HepG2 (cell line): ENCODE measurements around the gene ANKRD13D. TPM values are rescaled to one million over a fixed set of nuclear protein-coding genes. Genes with fewer than 3 reads are reported as not detected.

Source experiments
- AFF4 ChIP-seq: sonication (generic); formaldehyde crosslinking; IDR thresholded peaks from 2 replicates; pipeline ENCODE4 v1.4.0; 2020; ENCODE audit warnings: missing genetic modification reagents
- CEBPZ ChIP-seq: IDR thresholded peaks from 2 replicates; pipeline ENCODE4 v1.6.1; 2012; ENCODE audit warnings: low read length, improper control_type of control experiment
- CENPT ChIP-seq: sonication (generic); formaldehyde crosslinking; IDR thresholded peaks from 2 replicates; pipeline ENCODE4 v1.8.0; 2022; ENCODE audit warnings: low read depth, mild to moderate bottlenecking, moderate library complexity, missing genetic modification reagents
- HINFP ChIP-seq: sonication (generic); formaldehyde crosslinking; IDR thresholded peaks from 2 replicates; pipeline ENCODE4 v1.4.0; 2020; ENCODE audit warnings: low read depth, mild to moderate bottlenecking, missing genetic modification reagents
- HMGXB3 ChIP-seq: sonication (generic); formaldehyde crosslinking; IDR thresholded peaks from 2 replicates; pipeline ENCODE4 v1.4.0; 2020; ENCODE audit warnings: missing genetic modification reagents, borderline replicate concordance
- MEF2D ChIP-seq: sonication (generic); formaldehyde crosslinking; IDR thresholded peaks from 2 replicates; pipeline ENCODE4 v1.5.1; 2020; ENCODE audit warnings: mild to moderate bottlenecking, missing genetic modification reagents
- RFXAP ChIP-seq: sonication (generic); formaldehyde crosslinking; IDR thresholded peaks from 2 replicates; pipeline ENCODE4 v1.4.0; 2020; ENCODE audit warnings: missing genetic modification reagents, borderline replicate concordance
- SKIL ChIP-seq: sonication (generic); formaldehyde crosslinking; IDR thresholded peaks from 2 replicates; pipeline ENCODE4 v1.8.0; 2022; ENCODE audit warnings: missing genetic modification reagents, mild to moderate bottlenecking, moderate library complexity, borderline replicate concordance
- SRSF4 ChIP-seq: fragments of 200-400 bp; formaldehyde crosslinking; IDR thresholded peaks from one replicate; pipeline ENCODE4 v1.6.1; 2018; ENCODE audit warnings: mild to moderate bottlenecking, low read depth, low read length, moderate library complexity; ENCODE audit not compliant: poor library complexity, severe bottlenecking
- TCF7 ChIP-seq: sonication (generic); IDR thresholded peaks from 2 replicates; pipeline ENCODE4 v1.6.1; 2016; ENCODE audit warnings: antibody characterized with exemption, low read depth
- ZNF451 ChIP-seq: sonication (generic); formaldehyde crosslinking; IDR thresholded peaks from 2 replicates; pipeline ENCODE4 v1.5.0; 2020; ENCODE audit warnings: mild to moderate bottlenecking, missing genetic modification reagents
- polyA plus RNA-seq, 8 experiments: library from polyadenylated mRNA; depleted of rRNA in 3 of 8; stranded (reverse) in 7 of 8; unstranded in 1 of 8; fragments of >200 nt; fragmentation: Illumina TruSeq in 4 of 8; extraction: Trizol in 4 of 8; gene quantifications; 2 replicates each; pipeline versions ENCODE4 v1.2.1 to v1.2.3, GENCODE V29; 2011 to 2016; ENCODE audit warnings: low read depth in 4 of 8, missing spikeins in 1 of 8, mixed read lengths in 1 of 8; ENCODE audit not compliant: insufficient read depth in 1 of 8
- total RNA-seq, 5 experiments: library from RNA; depleted of rRNA; stranded (reverse); fragments of >200 nt; fragmentation: Illumina TruSeq; extraction: Trizol; gene quantifications; 2 replicates each; pipeline ENCODE4 v1.2.3, GENCODE V29; 2016; ENCODE audit warnings: low read depth in 1 of 5

Gene ANKRD13D
- total and polyA plus RNA-seq, 2 of the 13 experiments (the other 11 are each of a cell fraction or from before 2014, with no cell fraction given): 18.6 to 27.3 TPM

GRCh38 chr11:67288452-67289225, 464 bp upstream of the ANKRD13D start (continued):
- TF ChIP-seq HMGXB3 (no peak), MEF2D (no peak), AFF4 (CRISPR knock-in tag) (peak; percentile 49; the same call in 1 of the 2 replicates), SKIL (peak; percentile 26; the same call in 1 of the 2 replicates), CEBPZ (no peak), ZNF451 (CRISPR knock-in tag) (0 out of 2 replicates have a peak, but pooled peaks have one; percentile 0), TCF7 (no peak), CENPT (no peak), SRSF4 (no peak), HINFP (CRISPR knock-in tag) (peak; percentile 71; the same call in 1 of the 2 replicates), RFXAP (CRISPR knock-in tag) (peak; percentile 51; the same call in 1 of the 2 replicates)
